Fibroblast of mammary gland (primary cell): ENCODE measurements around the gene PALD1.

Source experiments
- DNase-seq: peaks from one replicate; pipeline ENCODE4 v3.0.0-alpha.2; 2010; ENCODE audit warnings: low read depth
- H3K4me3 ChIP-seq: 2 replicates; pipeline ENCODE4 v1.5.1; 2011; ENCODE audit warnings: low read depth, mild to moderate bottlenecking, low read length, moderate library complexity; ENCODE audit not compliant: control insufficient read depth
- CTCF ChIP-seq: conservative IDR thresholded peaks from 2 replicates; pipeline ENCODE4 v1.5.1; 2011; ENCODE audit warnings: low read depth, low read length, inconsistent platforms; ENCODE audit not compliant: control insufficient read depth, insufficient read depth

The PALD1 gene

GRCh38 chr10:70478191-70479164, at the start of gene PALD1:
TSS of gene PALD1 (plus strand) at chr10:70478767. CDS start at chr10:70525952, 47,185 bp downstream.
- peak; percentile 14 for DNase-seq
- H3K4me3 ChIP-seq: peak within 1 kb of the TSS; percentile 15
- no peak for TF ChIP-seq CTCF

- peak; percentile 90 for DNase-seq
- no peak overlapping the region for H3K4me3 ChIP-seq
- no peak for TF ChIP-seq CTCF
Observed at GRCh38 chr10:70430493-70431445, 47.8 kb upstream of the PALD1 start.

GRCh38 chr10:70432101-70432500, 46.5 kb upstream of the PALD1 start:
- H3K4me3 ChIP-seq: no peak overlapping the region

GRCh38 chr10:70432561-70433263, 45.9 kb upstream of the PALD1 start:
- no peak for DNase-seq
- no peak for TF ChIP-seq CTCF
- H3K4me3 ChIP-seq: no peak overlapping the region

More at GRCh38 chr10:70432101-70432500, 46.5 kb upstream of the PALD1 start:
- no peak for DNase-seq
- no peak for TF ChIP-seq CTCF

- no peak for TF ChIP-seq CTCF
- no peak overlapping the region for H3K4me3 ChIP-seq
- peak; percentile 70 for DNase-seq
Observed at GRCh38 chr10:70433581-70434280, 44.8 kb upstream of the PALD1 start.
